Stimulated activated CD8-positive, alpha-beta memory T cell treated with anti-CD3 and anti-CD28 coated beads, Interleukin-12 subunit alpha, Interleukin-12 subunit beta, amount 100 ng/mL, for 24 hours (primary cell): ENCODE results near the gene SLC23A2.

ENCODE experiments used
- DNase-seq: peaks from one replicate; pipeline ENCODE4 v3.0.0-alpha.2; 2020; ENCODE audit errors: extremely low read depth

Gene SLC23A2

DNA sequence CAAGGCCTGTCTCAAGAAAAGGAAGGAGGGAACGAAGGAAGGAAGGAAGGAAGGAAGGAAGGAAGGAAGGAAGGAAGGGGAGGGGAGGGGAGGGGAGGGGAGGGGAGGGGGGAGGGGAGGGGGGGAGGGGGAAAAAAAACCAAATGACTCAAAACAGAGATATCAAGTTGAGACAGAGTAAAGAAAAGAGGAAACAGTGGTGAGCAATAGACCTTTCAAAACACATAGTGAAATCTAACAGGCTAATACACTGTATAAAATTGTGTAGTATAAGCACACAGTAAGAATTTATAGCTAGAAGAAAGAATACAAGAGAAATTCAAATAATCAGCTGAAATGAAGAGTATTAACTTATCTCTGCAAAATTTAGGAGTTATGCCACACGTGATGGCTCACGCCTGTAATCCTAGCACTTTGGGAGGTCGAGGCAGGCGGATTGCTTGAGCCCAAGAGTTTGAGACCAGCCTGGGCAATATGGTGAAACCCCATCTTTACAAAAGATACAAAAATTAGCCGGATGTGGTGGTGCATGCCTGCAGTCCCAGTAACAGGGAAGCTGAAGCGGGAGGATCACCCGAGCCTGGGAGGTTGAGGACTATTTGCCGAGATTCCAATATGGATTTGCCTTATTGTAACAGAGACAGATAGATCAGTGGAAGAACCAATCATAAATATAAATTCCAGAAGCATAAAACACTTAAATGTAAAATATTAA is 156.4 kb downstream of the SLC23A2 start:
- no peak for DNase-seq

DNA sequence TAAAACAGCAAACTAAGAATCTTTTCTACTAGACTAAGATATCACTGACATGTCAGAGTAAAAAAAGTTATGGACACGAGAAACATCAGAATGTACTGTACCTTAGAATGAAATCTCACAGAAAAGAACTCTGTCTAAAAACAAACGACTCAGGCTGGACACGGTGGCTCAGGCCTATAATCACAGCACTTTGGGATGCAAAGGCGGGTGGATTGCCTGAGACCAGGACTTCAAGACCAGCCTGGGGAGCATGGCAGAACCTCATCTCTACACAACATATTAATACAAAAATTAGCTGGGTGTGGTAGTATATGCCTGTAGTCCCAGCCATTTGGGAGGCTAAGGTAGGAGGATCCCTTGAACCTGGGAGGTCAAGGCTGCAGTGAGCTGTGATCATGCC is 157.0 kb downstream of the SLC23A2 start:
- DNase-seq = no peak

DNA sequence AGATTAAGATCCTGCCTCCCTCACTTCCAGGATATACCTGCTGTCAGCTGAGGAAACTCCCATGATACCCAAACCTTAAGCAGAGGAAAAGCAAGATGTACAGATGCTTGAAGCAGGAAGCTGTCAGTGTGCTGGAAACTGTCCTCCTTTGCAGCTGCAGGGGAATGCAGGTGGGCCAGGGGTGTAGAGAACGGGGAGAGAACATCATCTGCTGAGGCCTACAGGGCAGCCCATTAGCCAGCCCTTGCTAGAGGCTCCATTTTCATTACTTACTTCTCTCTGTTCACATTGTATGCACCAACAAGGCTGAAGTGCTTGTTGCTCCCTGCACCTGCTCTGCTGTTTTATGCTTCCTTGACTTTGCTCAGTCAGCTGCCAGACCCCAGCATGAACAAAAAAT is 160.5 kb downstream of the SLC23A2 start:
- no peak for DNase-seq

DNA sequence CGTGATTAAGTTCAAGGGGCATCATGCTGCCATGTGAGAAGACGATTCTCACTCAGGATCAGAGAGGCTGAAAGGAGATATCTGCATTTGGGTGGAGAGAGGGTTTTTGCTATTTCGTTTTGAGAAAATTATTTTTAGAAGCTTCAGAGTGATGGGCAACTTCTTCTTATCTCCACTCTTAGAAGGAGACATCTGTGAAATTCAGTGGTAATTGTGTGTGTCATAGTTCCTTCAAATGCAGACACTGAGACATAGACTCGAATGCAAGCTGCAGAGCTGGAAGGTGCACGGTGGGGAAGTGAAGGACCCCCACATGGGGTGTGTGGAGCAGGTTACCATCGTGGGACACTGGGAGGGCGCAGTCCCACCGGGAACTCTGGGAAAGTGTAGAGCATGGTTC is 162.8 kb downstream of the SLC23A2 start:
- DNase-seq = no peak

GRCh38 chr20:4837760-4838159 is 163.6 kb downstream of the SLC23A2 start:
- no peak for DNase-seq

GRCh38 chr20:4836935-4837334 is 164.4 kb downstream of the SLC23A2 start:
- DNase-seq = no peak

- no peak for DNase-seq
These were observed 164.8 kb downstream of the SLC23A2 start for GRCh38 chr20:4836473-4836872.

DNA sequence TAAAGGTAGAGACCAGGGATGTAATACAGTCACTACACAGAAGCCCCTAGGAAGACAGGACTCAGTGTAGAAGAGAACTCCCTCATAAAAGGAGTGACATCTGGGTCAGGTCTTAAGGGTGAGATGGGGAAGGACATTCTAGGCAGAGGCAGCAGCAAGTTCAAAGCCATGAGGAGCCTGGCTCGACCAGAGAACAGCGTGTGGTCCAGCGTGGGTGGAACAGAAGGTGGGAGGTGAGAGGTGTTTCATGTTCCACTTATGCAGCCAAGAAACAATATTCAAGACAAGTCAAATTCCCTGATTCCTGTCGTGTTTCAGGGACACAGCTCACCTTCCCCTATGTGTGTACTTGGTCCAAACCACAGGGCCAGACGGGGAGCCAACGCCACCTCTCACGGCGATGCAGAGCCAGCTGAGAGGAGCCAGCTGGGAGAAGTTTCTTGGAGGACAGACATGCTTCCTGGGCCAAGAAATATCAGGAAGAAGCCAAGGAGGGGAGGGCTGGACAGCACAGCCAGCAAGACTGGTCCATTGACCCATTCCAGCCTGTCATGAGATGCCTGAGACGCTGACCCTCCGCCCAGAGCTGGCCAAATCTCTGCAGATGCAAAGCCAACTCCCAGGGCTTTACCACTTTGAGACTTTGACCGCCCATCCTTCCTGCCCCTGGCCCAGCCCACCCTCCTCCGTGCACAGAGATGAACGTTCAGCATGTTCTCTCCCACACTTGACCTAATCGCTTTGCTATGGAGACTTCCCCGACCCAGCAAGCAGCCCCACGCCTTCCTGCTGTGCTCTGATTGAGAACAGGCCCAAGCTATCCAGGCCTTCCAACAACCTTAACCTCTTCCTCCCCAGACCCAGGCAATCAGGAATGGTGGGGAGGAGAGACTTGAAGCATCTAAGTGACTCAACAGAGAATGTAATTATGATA is 165.8 kb downstream of the SLC23A2 start:
- no peak for DNase-seq

- no peak for DNase-seq
These were observed 168.1 kb downstream of the SLC23A2 start for GRCh38 chr20:4833074-4833728.

DNA sequence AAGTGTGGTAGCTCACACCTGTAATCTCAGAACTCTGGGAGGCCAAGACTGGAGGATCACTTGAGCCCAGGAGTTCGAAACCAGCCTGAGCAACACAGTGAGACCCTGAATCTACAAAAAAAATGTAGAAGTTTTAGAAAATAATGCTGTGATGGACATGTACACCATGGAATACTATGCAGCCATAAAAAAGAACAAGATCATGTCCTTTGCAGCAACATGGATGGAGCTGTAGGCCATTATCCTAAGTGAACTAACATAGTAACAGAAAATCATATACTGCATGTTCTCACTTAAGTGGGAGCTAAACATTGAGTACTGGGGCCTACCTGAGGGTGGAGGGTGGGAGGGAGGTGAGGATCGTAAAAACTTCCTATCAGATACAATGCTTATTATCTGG is 168.8 kb downstream of the SLC23A2 start:
- DNase-seq = no peak

DNA sequence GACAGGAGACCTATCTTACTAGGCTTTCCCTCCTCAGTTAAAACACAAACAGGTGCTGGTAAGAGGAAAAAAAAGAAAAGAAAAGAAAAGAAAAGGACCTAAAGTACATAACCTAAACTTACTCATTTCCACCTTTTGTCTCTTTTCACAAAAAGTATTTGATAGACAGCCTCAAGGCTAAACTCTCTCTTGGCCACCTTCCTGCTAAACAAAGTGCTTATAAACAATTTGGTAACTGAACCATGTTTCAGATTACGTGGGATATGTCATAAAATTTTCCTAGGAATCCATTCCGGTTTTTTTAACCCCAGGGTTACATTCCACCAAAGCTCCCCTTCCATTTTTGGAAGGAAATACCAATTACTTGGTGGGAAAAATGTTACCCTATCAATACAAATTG is 170.6 kb downstream of the SLC23A2 start:
- DNase-seq = no peak

- no peak for DNase-seq
These were observed 171.1 kb downstream of the SLC23A2 start for GRCh38 chr20:4830259-4830658.

GRCh38 chr20:4829514-4830215 is 171.6 kb downstream of the SLC23A2 start:
- DNase-seq = no peak

- DNase-seq = no peak
These were observed 172.3 kb downstream of the SLC23A2 start for GRCh38 chr20:4828830-4829513.

GRCh38 chr20:4821590-4821989 is 179.7 kb downstream of the SLC23A2 start:
- DNase-seq = no peak

DNA sequence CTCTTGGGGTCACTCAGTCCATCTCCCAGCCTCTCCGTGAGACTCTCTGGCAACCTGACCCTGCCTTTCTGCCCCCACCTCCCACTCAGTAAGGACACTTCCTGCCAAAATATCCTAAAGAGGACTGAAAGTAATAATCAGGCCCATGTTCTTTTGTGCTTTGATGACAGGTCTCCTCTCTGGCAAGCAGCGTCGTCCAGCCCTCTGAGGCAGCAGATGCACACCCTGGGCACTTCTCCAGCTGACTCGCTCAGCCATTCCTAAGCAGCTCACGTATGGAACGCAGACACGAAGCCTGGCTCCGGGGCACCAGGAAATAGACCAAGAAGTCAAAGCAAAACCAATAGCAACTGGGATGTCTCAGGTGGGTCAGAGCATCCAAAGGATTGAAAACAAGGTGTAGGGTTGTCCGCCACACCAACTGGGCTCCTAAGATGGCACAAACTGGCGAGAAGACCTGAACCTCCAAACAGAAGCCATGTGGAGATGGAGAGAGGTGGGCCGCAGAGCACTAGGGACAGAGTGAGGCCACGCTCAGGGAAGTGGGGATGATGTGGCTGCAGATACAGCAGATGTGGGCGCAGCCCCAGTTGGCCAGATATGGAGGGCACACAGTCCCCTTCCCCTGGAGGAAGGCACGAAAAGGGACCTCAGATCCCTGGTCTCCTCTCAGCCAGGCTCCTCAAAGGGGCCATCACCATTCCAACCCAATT is 180.3 kb downstream of the SLC23A2 start:
- no peak for DNase-seq

GRCh38 chr20:4819901-4820300 is 181.4 kb downstream of the SLC23A2 start:
- no peak for DNase-seq

DNA sequence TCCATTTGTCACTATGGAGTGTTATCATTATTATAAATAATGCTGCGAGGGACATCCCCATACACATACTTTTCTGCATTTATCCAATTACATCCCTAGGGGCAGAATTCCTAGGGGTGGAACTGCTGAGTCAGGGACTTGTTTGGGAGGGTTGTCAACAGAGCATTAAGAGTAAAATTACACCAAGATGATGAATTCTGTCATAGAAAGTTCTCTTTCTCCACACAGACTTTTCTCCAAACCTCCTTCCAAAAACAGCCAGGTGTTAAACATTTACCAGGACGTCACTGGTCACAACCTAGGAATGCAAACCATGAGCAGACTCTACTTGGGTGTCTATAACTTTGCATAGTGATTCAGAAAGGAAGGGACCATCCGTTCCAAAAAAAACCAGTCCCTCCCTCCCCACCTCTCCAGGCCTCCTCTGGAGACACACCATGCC is 184.1 kb downstream of the SLC23A2 start:
- no peak for DNase-seq

DNA sequence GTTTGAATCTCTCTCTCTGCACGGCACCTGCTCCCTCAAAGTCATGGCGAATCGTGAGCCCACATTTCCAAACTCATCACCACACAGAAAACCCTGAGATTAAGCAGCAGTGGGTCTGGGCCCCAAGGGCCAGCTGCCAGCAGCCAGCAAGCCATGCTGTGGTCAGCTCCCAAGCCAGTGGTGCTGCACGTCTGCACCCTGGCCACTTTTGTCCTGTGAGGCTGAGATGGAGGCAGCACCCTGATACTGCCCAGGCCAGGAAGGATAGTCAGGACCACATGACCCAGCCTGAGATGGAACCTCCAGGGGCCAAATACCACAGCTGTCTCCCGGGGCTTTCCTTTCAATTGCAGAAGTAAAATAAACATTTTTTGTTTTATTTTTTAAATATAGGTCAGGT is 185.7 kb downstream of the SLC23A2 start:
- no peak for DNase-seq

- peak; percentile 49 for DNase-seq
These were observed 186.5 kb downstream of the SLC23A2 start for GRCh38 chr20:4814696-4815252.
